Skeletal muscle tissue (tissue), 4 donors: Measurements from ENCODE around the gene TOX3. TPM values are rescaled to one million over a fixed set of nuclear protein-coding genes. Genes with fewer than 3 reads are reported as not detected.

Experiments
- H3K27ac ChIP-seq: one replicate; pipeline ENCODE4 v1.7.0; 2013; ENCODE audit warnings: mild to moderate bottlenecking, low read depth, low read length, inconsistent platforms
- H3K27me3 ChIP-seq, 3 donors: one replicate each; pipeline ENCODE4 v1.7.0; 2013; ENCODE audit warnings: low read length in 3 of 3; ENCODE audit not compliant: control insufficient read depth in 3 of 3, insufficient read depth in 3 of 3
- H3K36me3 ChIP-seq, 3 donors: one replicate each; pipeline ENCODE4 v1.7.0; 2013; ENCODE audit warnings: low read length in 3 of 3; ENCODE audit not compliant: control insufficient read depth in 3 of 3, insufficient read depth in 3 of 3
- H3K4me1 ChIP-seq, 3 donors: one replicate each; pipeline ENCODE4 v1.7.0; 2013; ENCODE audit warnings: low read length in 3 of 3, mild to moderate bottlenecking in 3 of 3; ENCODE audit not compliant: control insufficient read depth in 3 of 3, insufficient read depth in 3 of 3
- H3K4me3 ChIP-seq, 3 donors: one replicate each; pipeline ENCODE4 v1.7.0; 2013; ENCODE audit warnings: low read length in 3 of 3
- H3K9ac ChIP-seq, 3 donors: one replicate each; pipeline ENCODE4 v1.7.0; 2013; ENCODE audit warnings: low read length in 3 of 3, mild to moderate bottlenecking in 3 of 3, moderate library complexity in 2 of 3, low read depth in 1 of 3
- H3K9me3 ChIP-seq, 3 donors: one replicate each; pipeline ENCODE4 v1.7.0; 2013; ENCODE audit warnings: low read length in 3 of 3; ENCODE audit not compliant: control insufficient read depth in 3 of 3
- total RNA-seq: library from RNA; depleted of rRNA; stranded (reverse); fragments of >200 nt; gene quantifications from one replicate; pipeline ENCODE4 v1.2.3, GENCODE V29; 2014
- donor health status: Osteomylitis.

TOX3 gene
- total RNA-seq, 1 donor from 2014 or later = 0.52 TPM

- Histone ChIP-seq H3K9me3 (no peaks in the 10 kb centered on the region), H3K27me3 (peaks cover 0 to 2% (median 0%) of the 10 kb centered on the region in 3 donors), H3K27ac (no peak overlapping the region), H3K9ac (no peak overlapping the region), H3K4me1 (no peaks in the 10 kb centered on the region), H3K4me3 (no peak overlapping the region), H3K36me3 (no peaks in the 10 kb centered on the region)
Measured at GRCh38 chr16:52563767-52564611, 17.0 kb upstream of the TOX3 start.

GRCh38 chr16:52562770-52563169 lies 15.8 kb upstream of the TOX3 start:
- no peak overlapping the region for H3K4me3 ChIP-seq
- no peak overlapping the region for H3K27ac ChIP-seq
- H3K4me1 ChIP-seq = no peaks in the 10 kb centered on the region
- H3K9me3 ChIP-seq = no peaks in the 10 kb centered on the region
- no peaks in the 10 kb centered on the region for H3K36me3 ChIP-seq
- H3K9ac ChIP-seq = no peak overlapping the region
- peaks cover 0 to 2% (median 0%) of the 10 kb centered on the region in 3 donors for H3K27me3 ChIP-seq

GRCh38 chr16:52561910-52562741 lies 15.2 kb upstream of the TOX3 start:
- Histone ChIP-seq H3K9ac (no peak overlapping the region), H3K36me3 (no peaks in the 10 kb centered on the region), H3K4me1 (no peaks in the 10 kb centered on the region), H3K27ac (no peak overlapping the region), H3K4me3 (no peak overlapping the region), H3K9me3 (no peaks in the 10 kb centered on the region), H3K27me3 (peaks cover 0 to 2% (median 0%) of the 10 kb centered on the region in 3 donors)

- H3K27me3 ChIP-seq = no peaks in the 10 kb centered on the region
- H3K4me1 ChIP-seq = no peaks in the 10 kb centered on the region
- no peak overlapping the region for H3K9ac ChIP-seq
- H3K36me3 ChIP-seq = no peaks in the 10 kb centered on the region
- H3K4me3 ChIP-seq = no peak overlapping the region
- H3K27ac ChIP-seq = no peak overlapping the region
- no peaks in the 10 kb centered on the region for H3K9me3 ChIP-seq
Measured at GRCh38 chr16:52558448-52558847, 11.5 kb upstream of the TOX3 start.

- H3K4me3 ChIP-seq = no peak overlapping the region
- no peaks in the 10 kb centered on the region for H3K9me3 ChIP-seq
- H3K36me3 ChIP-seq = no peaks in the 10 kb centered on the region
- no peak overlapping the region for H3K9ac ChIP-seq
- H3K4me1 ChIP-seq = no peaks in the 10 kb centered on the region
- peaks cover 0 to 2% (median 0%) of the 10 kb centered on the region in 3 donors for H3K27me3 ChIP-seq
- no peak overlapping the region for H3K27ac ChIP-seq
Measured at GRCh38 chr16:52557236-52557635, 10.3 kb upstream of the TOX3 start.

DNA sequence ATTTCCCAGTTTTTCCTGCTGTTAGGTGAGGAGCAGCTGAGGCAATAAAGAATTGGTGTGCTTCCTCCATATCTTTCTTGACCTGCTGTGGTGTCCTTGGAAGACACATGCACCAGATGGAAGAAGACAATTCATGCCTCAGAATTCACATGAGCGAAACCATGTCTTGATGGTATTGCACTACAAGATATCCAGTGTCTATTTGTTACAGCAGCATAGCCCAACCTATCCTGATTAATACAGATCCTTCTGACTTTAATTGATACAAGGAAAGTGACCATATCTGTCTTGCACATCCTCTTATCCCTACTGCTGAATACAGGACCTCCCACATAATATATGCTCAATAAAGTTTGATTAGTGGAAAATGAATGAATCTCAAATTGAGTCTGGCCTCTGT lies 9.1 kb upstream of the TOX3 start:
- Histone ChIP-seq H3K4me1 (no peaks in the 10 kb centered on the region), H3K27me3 (peaks cover 0 to 4% (median 0%) of the 10 kb centered on the region in 3 donors), H3K36me3 (no peaks in the 10 kb centered on the region), H3K9me3 (no peaks in the 10 kb centered on the region), H3K27ac (no peak overlapping the region), H3K9ac (no peak overlapping the region), H3K4me3 (no peak overlapping the region)

- Histone ChIP-seq H3K36me3 (no peaks in the 10 kb centered on the region), H3K27me3 (peaks cover 0 to 5% (median 0%) of the 10 kb centered on the region in 3 donors), H3K4me3 (no peak overlapping the region), H3K9ac (no peak overlapping the region), H3K9me3 (no peaks in the 10 kb centered on the region), H3K27ac (no peak overlapping the region), H3K4me1 (no peaks in the 10 kb centered on the region)
Measured at GRCh38 chr16:52555572-52555971, 8.6 kb upstream of the TOX3 start.

- no peaks in the 10 kb centered on the region for H3K9me3 ChIP-seq
- H3K4me1 ChIP-seq = no peaks in the 10 kb centered on the region
- no peak overlapping the region for H3K27ac ChIP-seq
- H3K27me3 ChIP-seq = peaks cover 0 to 5% (median 0%) of the 10 kb centered on the region in 3 donors
- H3K4me3 ChIP-seq = no peak overlapping the region
- H3K9ac ChIP-seq = no peak overlapping the region
- no peaks in the 10 kb centered on the region for H3K36me3 ChIP-seq
Measured at GRCh38 chr16:52554334-52554733, 7.4 kb upstream of the TOX3 start.

DNA sequence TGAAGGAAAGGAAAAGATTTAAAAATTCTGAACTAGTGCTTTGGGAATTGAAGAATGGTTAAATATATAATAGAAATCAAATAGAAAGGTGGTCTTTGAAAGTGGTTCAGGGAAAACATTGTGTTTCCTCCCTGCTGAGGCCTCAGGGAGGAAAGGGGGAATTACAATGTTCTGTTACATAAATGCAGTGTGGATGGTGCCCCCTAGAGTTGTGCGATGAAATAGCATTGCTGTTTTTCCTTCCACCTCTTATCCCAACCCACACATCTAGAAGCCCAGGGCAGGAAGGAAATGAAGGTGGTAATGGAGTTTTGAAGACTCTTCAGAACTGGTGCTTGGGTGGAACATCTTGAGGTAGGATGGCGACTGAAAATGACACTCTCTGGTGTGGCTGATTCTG lies 6.4 kb upstream of the TOX3 start:
- peaks cover 2 to 6% (median 5%) of the 10 kb centered on the region in 3 donors for H3K27me3 ChIP-seq
- no peak overlapping the region for H3K27ac ChIP-seq
- no peak overlapping the region for H3K9ac ChIP-seq
- no peaks in the 10 kb centered on the region for H3K36me3 ChIP-seq
- H3K4me3 ChIP-seq = no peak overlapping the region
- H3K4me1 ChIP-seq = no peaks in the 10 kb centered on the region
- H3K9me3 ChIP-seq = no peaks in the 10 kb centered on the region

DNA sequence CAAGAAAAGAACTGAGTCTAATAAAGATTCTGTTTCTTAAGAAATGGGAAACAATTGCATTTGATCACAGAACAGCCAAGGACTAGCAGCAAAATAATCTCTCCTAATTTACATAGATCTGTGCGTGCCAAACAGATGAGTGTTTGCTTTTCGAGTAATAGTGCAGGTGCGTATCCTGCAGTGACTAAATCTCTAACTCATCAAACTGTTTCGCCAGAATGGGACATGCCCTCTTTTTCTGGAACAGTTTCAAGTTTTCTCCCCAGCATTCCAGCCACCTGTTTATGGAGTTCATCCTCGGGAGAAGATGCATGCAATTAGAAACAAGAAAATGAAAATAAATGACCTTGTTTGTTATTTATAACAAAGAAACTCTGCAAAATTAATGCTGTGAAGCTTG lies 5.7 kb upstream of the TOX3 start:
- H3K9ac ChIP-seq = no peak overlapping the region
- H3K36me3 ChIP-seq = no peaks in the 10 kb centered on the region
- peaks cover 5 to 11% (median 8%) of the 10 kb centered on the region in 3 donors for H3K27me3 ChIP-seq
- no peaks in the 10 kb centered on the region for H3K4me1 ChIP-seq
- no peak overlapping the region for H3K27ac ChIP-seq
- H3K4me3 ChIP-seq = no peak overlapping the region
- H3K9me3 ChIP-seq = no peaks in the 10 kb centered on the region
